B cell (primary cell): Measurements from ENCODE around the gene SLC29A3. TPM values are rescaled to one million over a fixed set of nuclear protein-coding genes. Genes with fewer than 3 reads are reported as not detected.

Experiments
- ATAC-seq: fragments of 200-7000 bp; cut with Tn5 transposase; one replicate; pipeline ENCODE4 v1.10.0; 2021; ENCODE audit warnings: low read depth, mild to moderate bottlenecking, moderate number of reproducible peaks, moderate library complexity
- CTCF ChIA-PET: fragments of 350-600 bp; sonication (Branson Sonifier 250); formaldehyde crosslinking; loops from one replicate; lab custom pipeline; 2021; ENCODE audit warnings: antibody characterized with exemption, inconsistent platforms; lab: Charles Lee
- POLR2A ChIA-PET: fragments of 350-600 bp; sonication (Branson Sonifier 250); formaldehyde crosslinking; loops from one replicate; lab custom pipeline; 2021; ENCODE audit warnings: antibody characterized with exemption; lab: Charles Lee
- DNase-seq: peaks from one replicate; pipeline ENCODE4 v3.0.0; 2013
- H2AFZ ChIP-seq: 2 replicates; pipeline ENCODE4 v1.6.1; 2012; ENCODE audit warnings: mild to moderate bottlenecking, low read depth, low read length; ENCODE audit not compliant: insufficient read depth, poor library complexity, severe bottlenecking
- H3K27ac ChIP-seq, 2 donors: 1 replicate in 1 of 2; 2 replicates in 1 of 2; pipeline ENCODE4 v1.5.1; 2012 to 2013; ENCODE audit warnings: low read length in 2 of 2, mild to moderate bottlenecking in 2 of 2, moderate library complexity in 1 of 2
- H3K27me3 ChIP-seq, 4 experiments: fragments of 200-600 bp in 1 of 4; sonication (generic) in 1 of 4; replicated peaks in 1 of 4; 1 replicate in 2 of 4; 2 replicates in 2 of 4; pipeline versions ENCODE4 v1.6.1 to v1.7.0; 2013 to 2016; ENCODE audit warnings: low read length in 3 of 4, mild to moderate bottlenecking in 2 of 4, mixed read lengths in 1 of 4, moderate library complexity in 1 of 4; ENCODE audit not compliant: insufficient read depth in 4 of 4, control insufficient read depth in 3 of 4; ENCODE audit errors: control extremely low read depth in 1 of 4
- H3K36me3 ChIP-seq, 2 experiments: replicated peaks in 1 of 2; 1 replicate in 1 of 2; 2 replicates in 1 of 2; pipeline versions ENCODE4 v1.6.1 to v1.7.1; 2013; ENCODE audit warnings: low read length in 1 of 2; ENCODE audit not compliant: insufficient read depth in 2 of 2, control insufficient read depth in 1 of 2; ENCODE audit errors: control extremely low read depth in 1 of 2, extremely low read depth in 1 of 2
- H3K4me1 ChIP-seq, 2 donors: fragments of 200-600 bp in 1 of 2; sonication (generic) in 1 of 2; 1 replicate in 1 of 2; 2 replicates in 1 of 2; pipeline versions ENCODE4 v1.5.1 to v1.6.1; 2013 to 2017; ENCODE audit warnings: low read length in 2 of 2; ENCODE audit not compliant: control insufficient read depth in 2 of 2, insufficient read depth in 2 of 2
- H3K4me2 ChIP-seq: replicated peaks from 2 replicates; pipeline ENCODE3; 2012; ENCODE audit warnings: mild to moderate bottlenecking, low read depth, low read length; ENCODE audit not compliant: poor library complexity, severe bottlenecking
- H3K4me3 ChIP-seq, 5 experiments: fragments of 200-600 bp in 1 of 5; sonication (generic) in 1 of 5; 1 replicate in 3 of 5; 2 replicates in 2 of 5; pipeline versions ENCODE4 v1.5.1 to v1.7.0; 2011 to 2016; ENCODE audit warnings: low read length in 4 of 5, mild to moderate bottlenecking in 4 of 5, low read depth in 2 of 5, control low read depth in 1 of 5, moderate library complexity in 1 of 5; ENCODE audit not compliant: insufficient read depth in 1 of 5; ENCODE audit errors: control extremely low read depth in 1 of 5, extremely low read depth in 1 of 5
- H3K79me2 ChIP-seq: fragments of 200-600 bp; sonication (generic); one replicate; pipeline ENCODE4 v1.6.0; 2016; ENCODE audit warnings: low read length; ENCODE audit not compliant: control insufficient read depth, insufficient read depth
- H3K9ac ChIP-seq: fragments of 200-600 bp; sonication (generic); 2 replicates; pipeline ENCODE4 v1.6.1; 2017; ENCODE audit warnings: mild to moderate bottlenecking, low read length, moderate library complexity
- H3K9me3 ChIP-seq, 3 donors: one replicate each; pipeline versions ENCODE4 v1.6.1 to v1.7.1; 2013; ENCODE audit warnings: low read length in 2 of 3; ENCODE audit not compliant: control insufficient read depth in 2 of 3, insufficient read depth in 1 of 3; ENCODE audit errors: control extremely low read depth in 1 of 3
- H4K20me1 ChIP-seq: 2 replicates; pipeline ENCODE4 v1.6.0; 2012; ENCODE audit warnings: mild to moderate bottlenecking, low read length; ENCODE audit not compliant: insufficient read depth, control insufficient read depth, poor library complexity, severe bottlenecking
- H3K27ac Mint-ChIP-seq: one replicate; pipeline ENCODE4 v1.8.0; 2021; ENCODE audit warnings: mixed read lengths
- H3K27me3 Mint-ChIP-seq: one replicate; pipeline ENCODE4 v1.8.0; 2021; ENCODE audit warnings: mixed read lengths
- H3K4me1 Mint-ChIP-seq: one replicate; pipeline ENCODE4 v1.8.0; 2021; ENCODE audit warnings: mixed read lengths
- H3K4me3 Mint-ChIP-seq: one replicate; pipeline ENCODE4 v1.8.0; 2021; ENCODE audit warnings: mixed read lengths
- H3K9me3 Mint-ChIP-seq: one replicate; pipeline ENCODE4 v1.8.0; 2022; ENCODE audit warnings: mixed read lengths; ENCODE audit not compliant: insufficient read depth
- EZH2 ChIP-seq: IDR thresholded peaks from 2 replicates; pipeline ENCODE4 v1.6.1; 2012; ENCODE audit warnings: borderline replicate concordance, low read depth, mild to moderate bottlenecking, moderate library complexity, low read length; ENCODE audit not compliant: insufficient read depth, poor library complexity, severe bottlenecking
- WGBS: methylation state at CpG from one replicate; pipeline ENCODE4 v1.1.5; 2013; ENCODE audit warnings: missing lambda C conversion rate; ENCODE audit not compliant: insufficient coverage; 5-methylcytosine and 5-hydroxymethylcytosine counted together
- intact Hi-C: fragments of 100-400 bp; cut with micrococcal nuclease; formaldehyde crosslinking; loops from one replicate; pipeline ENCODE4 v1.10.0; 2022
- polyA plus RNA-seq: library from polyadenylated mRNA; depleted of rRNA; stranded (reverse); fragments of >200 nt; gene quantifications from 2 replicates; pipeline ENCODE4 v1.2.3, GENCODE V29; 2012
- total RNA-seq, 2 donors: library from RNA; stranded (reverse); fragments of 120-200 nt in 1 of 2; gene quantifications; 1 replicate in 1 of 2; 2 replicates in 1 of 2; pipeline versions ENCODE4 v1.2.3 to v1.2.4, GENCODE V29; 2013 to 2022
- TF ChIP-seq, protein P1 (sequence below): fragments of 200-600 bp; IDR thresholded peaks from one replicate; pipeline ENCODE4 v1.8.0; 2022; ENCODE audit warnings: antibody characterized with exemption, mild to moderate bottlenecking

The SLC29A3 gene
- total and polyA plus RNA-seq, 2 donors (not counting 1 experiment from before 2014, with no cell fraction given), result 4.5 to 8.2 TPM

DNA sequence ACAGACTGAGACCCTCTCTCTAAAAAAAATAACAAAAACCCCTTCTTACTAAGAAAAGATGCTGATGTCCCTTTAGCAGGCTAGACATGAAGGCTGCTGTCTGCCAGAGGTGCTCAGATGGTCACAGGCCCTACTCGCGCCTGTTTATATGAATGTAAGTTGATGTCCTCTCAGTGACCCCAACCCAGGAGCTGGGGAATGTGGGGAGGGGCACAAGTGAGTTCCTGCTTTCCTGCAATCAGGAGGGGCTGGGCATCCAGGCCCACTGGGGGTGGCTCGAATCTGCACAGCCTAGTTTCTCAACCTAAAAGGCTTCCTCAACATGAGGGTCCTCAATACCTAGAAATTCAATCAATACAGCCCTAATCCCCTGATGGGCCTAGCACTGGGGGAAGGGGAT lies 12.1 kb upstream of the SLC29A3 start:
- WGBS, result 92% methylated on average over 2 of the region's 3 CpGs
- Mint-ChIP-seq H3K27me3 (peaks cover 14% of the 10 kb centered on the region), H3K4me3 (no peak overlapping the region), H3K9me3 (no peaks in the 10 kb centered on the region), H3K27ac (no peak overlapping the region), H3K4me1 (peaks cover 6% of the 10 kb centered on the region)
- H3K9ac ChIP-seq, result no peak overlapping the region
- ChIA-PET POLR2A (no interaction called here), CTCF (interaction anchor here (1.0 to 2.2 kb wide), 5 partner anchors 12 to 404 kb away, joined by 3 to 4 read pairs (median 3); partner anchors contain the start of gene SLC29A3)
- DNase-seq (no peak), ATAC-seq (no peak)
- no peak overlapping the region for H3K27ac ChIP-seq
- no peak overlapping the region for H3K4me2 ChIP-seq
- H3K79me2 ChIP-seq, result no peaks in the 10 kb centered on the region
- H2AFZ ChIP-seq, result no peak overlapping the region
- H3K4me3 ChIP-seq, result no peak overlapping the region
- intact Hi-C loops, result no loop called here
- H3K9me3 ChIP-seq, result no peaks in the 10 kb centered on the region
- H3K4me1 ChIP-seq, result peaks cover 4 to 10% of the 10 kb centered on the region in 2 donors
- H3K27me3 ChIP-seq, result peaks cover 0 to 6% (median 0%) of the 10 kb centered on the region in 4 experiments
- no peaks in the 10 kb centered on the region for H3K36me3 ChIP-seq
- TF ChIP-seq, protein P1, sequence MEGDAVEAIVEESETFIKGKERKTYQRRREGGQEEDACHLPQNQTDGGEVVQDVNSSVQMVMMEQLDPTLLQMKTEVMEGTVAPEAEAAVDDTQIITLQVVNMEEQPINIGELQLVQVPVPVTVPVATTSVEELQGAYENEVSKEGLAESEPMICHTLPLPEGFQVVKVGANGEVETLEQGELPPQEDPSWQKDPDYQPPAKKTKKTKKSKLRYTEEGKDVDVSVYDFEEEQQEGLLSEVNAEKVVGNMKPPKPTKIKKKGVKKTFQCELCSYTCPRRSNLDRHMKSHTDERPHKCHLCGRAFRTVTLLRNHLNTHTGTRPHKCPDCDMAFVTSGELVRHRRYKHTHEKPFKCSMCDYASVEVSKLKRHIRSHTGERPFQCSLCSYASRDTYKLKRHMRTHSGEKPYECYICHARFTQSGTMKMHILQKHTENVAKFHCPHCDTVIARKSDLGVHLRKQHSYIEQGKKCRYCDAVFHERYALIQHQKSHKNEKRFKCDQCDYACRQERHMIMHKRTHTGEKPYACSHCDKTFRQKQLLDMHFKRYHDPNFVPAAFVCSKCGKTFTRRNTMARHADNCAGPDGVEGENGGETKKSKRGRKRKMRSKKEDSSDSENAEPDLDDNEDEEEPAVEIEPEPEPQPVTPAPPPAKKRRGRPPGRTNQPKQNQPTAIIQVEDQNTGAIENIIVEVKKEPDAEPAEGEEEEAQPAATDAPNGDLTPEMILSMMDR, result no peak
- no peak for TF ChIP-seq EZH2
- no peaks in the 10 kb centered on the region for H4K20me1 ChIP-seq

DNA sequence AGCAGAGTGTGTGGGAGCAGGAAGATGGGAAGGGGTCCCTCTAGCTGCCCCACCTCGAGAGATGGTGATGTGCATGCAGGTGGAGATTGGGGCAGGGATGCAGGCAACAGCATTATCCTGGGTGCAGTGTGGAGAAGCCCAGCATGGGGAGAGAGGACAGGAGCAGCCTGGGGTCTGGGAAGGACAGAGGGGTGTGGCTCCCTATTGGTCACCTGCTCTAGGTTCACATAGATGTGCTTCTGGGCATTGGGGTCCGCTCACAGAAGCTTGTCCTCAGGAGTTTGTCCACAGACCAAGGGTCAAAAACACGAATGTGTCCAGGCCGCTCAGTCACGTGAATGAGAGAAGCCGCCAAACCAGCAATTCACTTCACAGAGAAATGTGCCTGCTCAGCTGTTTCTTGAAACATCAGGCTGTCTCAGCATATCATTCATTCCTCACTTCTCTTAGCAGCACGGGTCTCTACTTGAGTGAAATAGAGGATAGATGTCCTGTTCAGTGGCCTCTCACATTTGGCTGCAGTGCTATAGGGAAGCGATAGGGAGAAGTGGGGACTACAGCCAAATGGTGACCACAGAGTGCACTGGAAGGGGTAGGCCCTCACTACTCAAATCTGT lies 11.5 kb upstream of the SLC29A3 start:
- Histone ChIP-seq H3K4me3 (no peak overlapping the region), H3K9ac (no peak overlapping the region), H3K9me3 (no peaks in the 10 kb centered on the region), H2AFZ (no peak overlapping the region), H3K27me3 (peaks cover 0 to 6% (median 0%) of the 10 kb centered on the region in 4 experiments), H4K20me1 (no peaks in the 10 kb centered on the region), H3K79me2 (no peaks in the 10 kb centered on the region), H3K4me1 (peaks cover 4 to 10% of the 10 kb centered on the region in 2 donors), H3K36me3 (no peaks in the 10 kb centered on the region), H3K4me2 (no peak overlapping the region), H3K27ac (no peak overlapping the region)
- peaks cover 6% of the 10 kb centered on the region for H3K4me1 Mint-ChIP-seq
- intact Hi-C loops, result no loop called here
- H3K4me3 Mint-ChIP-seq, result no peak overlapping the region
- POLR2A ChIA-PET, result no interaction called here
- H3K9me3 Mint-ChIP-seq, result no peaks in the 10 kb centered on the region
- 91% methylated on average over 5 of the region's 8 CpGs for WGBS
- DNase-seq (no peak), ATAC-seq (no peak)
- H3K27me3 Mint-ChIP-seq, result peaks cover 11% of the 10 kb centered on the region
- H3K27ac Mint-ChIP-seq, result no peak overlapping the region
- TF ChIP-seq, protein P1, result no peak
- no peak for TF ChIP-seq EZH2
- CTCF ChIA-PET, result interaction anchor here (1.1 to 2.2 kb wide), 3 partner anchors 11 to 404 kb away, joined by 3 to 4 read pairs (median 4); partner anchors contain the start of gene SLC29A3
